ENCODE data around the gene CDRT4. TPM values are rescaled to one million over a fixed set of nuclear protein-coding genes. Genes with fewer than 3 reads are reported as not detected.

CDRT4 gene
- total RNA-seq, 2 donors from 2014 or later = 4.0 to 5.3 TPM

DNA sequence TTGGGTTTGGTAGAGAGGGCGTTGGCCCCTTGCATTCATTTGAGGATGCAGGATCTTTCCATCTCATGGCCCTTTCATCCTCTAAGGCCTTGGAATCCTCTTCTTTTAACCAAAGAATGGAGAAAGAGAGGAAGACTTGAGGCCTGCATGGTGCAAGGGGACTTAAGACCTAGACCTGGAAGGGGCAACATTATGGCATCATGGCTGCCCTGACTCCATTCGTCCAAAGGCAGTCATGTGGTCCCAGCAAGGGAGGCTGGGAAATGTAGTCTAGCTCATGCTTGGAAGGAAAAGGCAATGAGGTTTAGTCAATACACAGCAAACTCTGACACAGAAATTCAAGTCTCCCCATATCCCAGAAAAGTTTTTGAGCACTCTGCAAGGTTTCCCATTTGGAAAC is 30.7 kb upstream of the CDRT4 start:
- peak in 1 of 2 donors; percentile 55 for ATAC-seq
- no peaks in the 10 kb centered on the region for H3K9me3 Mint-ChIP-seq
- DNase-seq (ENCODE audit: low spot score in 2 of 2) = no peak
- no peaks in the 10 kb centered on the region for H3K36me3 Mint-ChIP-seq
- H3K27ac Mint-ChIP-seq = no peak overlapping the region

DNA sequence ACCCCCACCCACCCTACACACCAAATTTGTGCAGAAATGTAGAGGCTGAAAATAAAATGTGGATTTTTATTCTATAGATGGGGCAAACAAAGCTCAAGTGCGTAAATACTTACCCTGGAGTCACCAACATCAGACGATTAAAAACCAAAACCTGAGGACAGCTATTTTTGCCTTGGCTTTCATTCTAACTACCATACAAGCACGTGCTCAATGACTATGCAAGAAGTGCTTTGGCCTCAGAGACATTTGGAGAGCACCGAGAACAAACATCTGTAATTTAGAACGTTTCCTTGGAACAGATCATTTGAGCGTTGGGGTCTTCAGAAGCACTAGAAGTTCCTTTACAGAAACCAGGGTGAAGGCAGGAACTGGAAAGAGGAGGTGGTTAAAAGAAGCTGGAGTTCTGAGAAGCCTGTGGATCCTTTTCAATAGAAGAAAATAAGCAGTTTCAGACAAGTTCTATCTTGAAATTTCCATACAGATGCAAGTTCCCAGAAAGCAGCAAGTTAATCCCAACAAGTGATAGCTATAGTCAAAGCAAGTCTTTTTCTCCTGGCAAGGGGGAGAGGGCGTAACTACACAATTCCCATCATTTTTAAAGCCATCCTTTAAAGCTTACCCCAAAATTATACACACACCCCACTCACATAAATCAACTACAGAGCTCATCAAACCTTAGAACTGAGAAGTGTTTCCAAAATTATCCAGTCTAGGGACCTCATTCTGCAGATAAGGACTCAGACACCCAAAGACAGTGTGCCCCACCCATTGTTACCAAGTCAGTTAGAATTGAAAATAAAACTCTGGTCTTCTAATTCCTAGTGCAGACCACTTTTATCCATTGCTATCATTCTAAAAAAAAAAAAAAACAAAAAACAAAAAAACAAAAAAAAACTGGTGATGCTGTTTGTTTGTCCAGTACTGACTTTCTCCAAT is 29.6 kb upstream of the CDRT4 start:
- ATAC-seq (no peak), DNase-seq (ENCODE audit: low spot score in 2 of 2) (no peak)
- no peak overlapping the region for H3K27ac Mint-ChIP-seq
- no peaks in the 10 kb centered on the region for H3K9me3 Mint-ChIP-seq
- H3K36me3 Mint-ChIP-seq = no peaks in the 10 kb centered on the region

DNA sequence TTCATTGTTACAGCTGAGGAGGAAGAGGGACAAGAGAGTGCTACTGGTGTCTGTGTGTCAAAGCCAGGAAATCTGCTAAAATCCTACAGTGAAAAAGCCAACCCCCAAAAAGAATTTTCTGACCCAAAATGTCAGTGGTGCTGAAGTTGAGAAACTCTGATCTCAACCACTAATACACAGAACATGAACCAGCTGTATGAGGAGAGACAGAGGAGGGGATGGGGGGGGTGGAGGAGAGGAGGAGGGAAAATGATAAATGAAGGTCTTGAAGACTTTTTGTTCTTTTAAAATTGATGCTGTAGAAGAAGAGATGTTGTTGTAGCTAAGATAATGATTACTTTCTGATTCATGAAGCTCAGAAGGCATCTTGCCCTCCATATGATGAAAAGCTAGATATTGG is 27.4 kb upstream of the CDRT4 start:
- ATAC-seq (no peak), DNase-seq (ENCODE audit: low spot score in 2 of 2) (no peak)
- H3K9me3 Mint-ChIP-seq = no peaks in the 10 kb centered on the region
- no peak overlapping the region for H3K27ac Mint-ChIP-seq
- H3K36me3 Mint-ChIP-seq = no peaks in the 10 kb centered on the region

DNA sequence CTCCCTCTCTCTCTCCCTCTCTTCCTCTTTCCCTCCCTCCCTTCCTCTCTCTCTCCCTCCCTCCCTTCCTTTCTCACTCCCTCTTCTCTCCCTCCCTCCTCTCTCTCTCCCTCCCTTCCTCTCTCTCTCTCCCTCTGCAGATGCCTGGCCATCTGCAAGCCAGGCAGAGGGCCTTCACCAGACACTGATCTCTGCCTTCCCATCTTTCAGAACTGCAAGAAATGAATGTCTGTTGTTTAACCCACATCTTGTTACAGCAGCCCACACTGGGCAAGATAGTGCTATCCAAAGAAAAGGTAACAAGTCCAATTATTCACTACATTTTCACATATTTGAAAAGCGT is 26.2 kb upstream of the CDRT4 start:
- ATAC-seq (no peak), DNase-seq (ENCODE audit: low spot score in 2 of 2) (no peak)
- Mint-ChIP-seq H3K36me3 (no peaks in the 10 kb centered on the region), H3K9me3 (no peaks in the 10 kb centered on the region), H3K27ac (peak overlapping the region in 1 of 2 donors; percentile 14)

DNA sequence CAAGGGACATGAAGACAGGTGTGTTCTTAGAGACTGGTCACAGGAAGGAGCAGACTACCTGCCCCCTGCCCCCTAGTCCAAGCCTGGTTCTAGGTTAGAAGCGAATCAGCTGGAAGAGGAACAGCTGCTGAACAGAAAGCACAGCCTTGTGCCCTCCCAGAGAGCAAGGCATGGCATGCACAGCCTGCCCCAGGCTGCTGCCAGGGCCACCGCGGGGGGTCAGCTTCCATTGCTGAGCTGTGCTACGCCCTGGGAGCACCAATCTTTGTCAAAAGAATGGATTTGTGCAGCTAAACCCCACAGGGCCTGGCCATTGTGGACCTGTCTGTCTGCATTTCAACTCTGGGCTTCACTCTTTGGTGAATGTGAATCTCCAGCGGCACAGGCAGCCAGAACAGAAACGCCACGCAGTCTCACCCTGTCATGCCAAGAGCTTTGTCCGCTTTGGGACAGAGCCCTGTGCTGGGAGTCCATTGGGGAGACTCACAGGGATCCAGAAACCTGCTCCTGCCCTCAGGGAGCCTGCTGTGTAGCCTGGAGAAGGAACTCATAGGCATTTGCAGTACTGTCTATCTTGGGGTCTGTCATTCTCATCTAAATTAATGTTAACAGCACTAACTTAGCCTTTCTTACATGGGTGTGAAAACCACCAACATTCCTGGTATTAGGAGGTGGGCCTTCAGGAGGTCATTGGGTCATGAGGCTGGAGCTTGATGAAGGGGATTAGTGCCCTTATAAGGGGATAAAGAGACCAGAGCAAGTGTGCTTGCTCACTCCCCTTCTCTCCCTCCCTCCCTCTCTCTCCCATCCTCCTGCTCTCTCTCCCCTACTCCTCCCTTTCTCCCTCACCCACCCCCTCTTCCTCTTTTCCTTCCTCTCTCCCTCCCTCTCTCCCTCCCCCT is 25.6 kb upstream of the CDRT4 start:
- Mint-ChIP-seq H3K36me3 (no peaks in the 10 kb centered on the region), H3K27ac (no peak overlapping the region), H3K9me3 (no peaks in the 10 kb centered on the region)
- no peak for ATAC-seq
- DNase-seq (ENCODE audit: low spot score in 2 of 2) = no peak

DNA sequence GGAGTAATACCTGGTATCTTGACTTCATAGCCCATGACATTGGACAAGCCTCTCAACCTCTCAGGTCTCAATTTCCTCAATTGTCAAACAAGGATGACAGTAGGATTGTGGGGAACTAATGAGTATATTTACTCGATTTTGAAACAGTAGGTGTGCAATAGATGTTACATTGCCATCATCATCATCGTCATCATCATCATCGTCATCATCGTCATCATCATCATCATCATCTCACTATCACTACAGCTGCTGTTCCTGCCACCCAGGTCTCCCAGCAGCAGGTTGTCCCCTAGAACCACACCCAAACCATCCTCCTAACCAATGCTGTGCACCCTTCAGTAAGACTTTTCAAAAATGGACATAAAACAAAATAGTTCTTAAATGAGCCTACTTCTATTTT is 24.8 kb upstream of the CDRT4 start:
- DNase-seq (ENCODE audit: low spot score in 2 of 2) = no peak
- Mint-ChIP-seq H3K9me3 (no peaks in the 10 kb centered on the region), H3K27ac (no peak overlapping the region), H3K36me3 (no peaks in the 10 kb centered on the region)
- no peak for ATAC-seq

DNA sequence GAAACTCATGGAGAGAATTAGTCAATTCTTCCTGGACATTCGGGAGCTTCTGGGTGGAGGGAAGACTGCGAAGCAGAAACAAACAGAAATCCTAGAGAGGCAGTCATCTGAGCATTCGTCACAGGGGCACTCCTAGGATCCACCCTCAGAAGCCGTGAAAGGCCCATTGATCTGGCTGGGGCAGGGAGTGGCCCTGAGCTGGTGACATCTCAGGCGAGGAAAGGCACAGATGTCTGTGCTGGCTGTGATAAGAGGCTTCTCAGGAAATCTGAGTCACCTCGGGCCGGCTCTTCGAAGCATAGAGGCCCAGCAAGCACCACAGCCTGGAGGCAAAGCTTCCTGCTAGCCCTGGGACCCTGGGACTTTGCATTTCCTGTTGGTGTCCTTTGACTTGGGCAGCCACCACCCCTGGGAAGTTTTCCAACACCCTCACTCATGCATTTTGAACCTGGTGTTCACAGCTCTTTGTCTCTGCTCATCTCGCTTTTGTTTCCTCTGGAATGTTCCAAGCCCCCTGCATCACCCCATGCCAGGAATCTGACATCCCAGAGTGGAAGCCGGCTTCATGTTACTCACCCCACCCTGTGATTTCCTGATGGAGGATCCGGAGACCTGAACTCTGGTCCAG is 23.3 kb upstream of the CDRT4 start:
- ATAC-seq (peak; percentile 59 to 69), DNase-seq (ENCODE audit: low spot score in 2 of 2) (no peak)
- Mint-ChIP-seq H3K9me3 (no peaks in the 10 kb centered on the region), H3K36me3 (no peaks in the 10 kb centered on the region), H3K27ac (peak overlapping the region; percentile 21 to 91)

DNA sequence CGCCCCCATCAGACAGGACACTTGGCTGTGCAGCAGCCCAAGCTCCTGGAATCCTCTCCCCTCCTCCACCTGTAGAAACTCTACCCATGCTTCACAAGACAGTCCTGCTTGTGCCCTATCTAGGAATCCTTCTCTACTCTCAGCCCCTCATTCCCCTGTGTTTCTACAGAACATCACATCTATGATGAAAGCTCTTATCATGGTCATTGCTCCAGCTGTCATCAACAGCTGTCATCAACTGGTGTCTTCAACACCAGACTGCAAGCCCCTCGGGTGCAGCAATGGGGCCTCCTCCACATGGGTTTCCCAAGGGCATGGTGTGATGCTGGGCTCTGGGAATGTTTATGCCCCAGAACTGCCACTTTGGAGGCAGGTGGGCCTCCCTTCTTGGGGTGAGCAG is 21.1 kb upstream of the CDRT4 start:
- no peak for ATAC-seq
- H3K27ac Mint-ChIP-seq = no peak overlapping the region

DNA sequence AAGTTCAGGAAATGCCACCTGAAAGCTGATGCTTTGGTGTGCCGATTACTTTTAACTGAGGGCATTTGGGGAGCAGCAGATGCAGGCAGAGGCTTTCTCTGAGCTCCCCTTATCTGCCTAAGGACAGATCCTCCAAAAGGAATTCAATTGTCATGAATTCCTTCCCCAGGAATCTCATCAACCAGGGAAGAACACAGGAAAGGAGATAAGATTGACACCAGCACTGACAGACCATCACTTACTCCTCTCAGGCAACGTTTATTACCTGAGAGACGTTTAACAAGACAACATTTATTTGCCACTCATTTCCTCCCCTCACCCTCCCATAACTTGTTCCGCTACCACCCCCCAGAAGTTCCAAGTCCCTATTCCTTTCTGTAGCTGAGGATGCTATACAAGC is 17.6 kb upstream of the CDRT4 start:
- ATAC-seq (no peak), DNase-seq (ENCODE audit: low spot score in 2 of 2) (no peak)
- no peaks in the 10 kb centered on the region for H3K9me3 Mint-ChIP-seq
- H3K27ac Mint-ChIP-seq = no peak overlapping the region
- no peaks in the 10 kb centered on the region for H3K36me3 Mint-ChIP-seq

More for the DNA sequence above, 21.1 kb upstream of the CDRT4 start:
- Mint-ChIP-seq H3K36me3 (no peaks in the 10 kb centered on the region), H3K9me3 (no peaks in the 10 kb centered on the region)
- no peak for DNase-seq (ENCODE audit: low spot score in 2 of 2)

DNA sequence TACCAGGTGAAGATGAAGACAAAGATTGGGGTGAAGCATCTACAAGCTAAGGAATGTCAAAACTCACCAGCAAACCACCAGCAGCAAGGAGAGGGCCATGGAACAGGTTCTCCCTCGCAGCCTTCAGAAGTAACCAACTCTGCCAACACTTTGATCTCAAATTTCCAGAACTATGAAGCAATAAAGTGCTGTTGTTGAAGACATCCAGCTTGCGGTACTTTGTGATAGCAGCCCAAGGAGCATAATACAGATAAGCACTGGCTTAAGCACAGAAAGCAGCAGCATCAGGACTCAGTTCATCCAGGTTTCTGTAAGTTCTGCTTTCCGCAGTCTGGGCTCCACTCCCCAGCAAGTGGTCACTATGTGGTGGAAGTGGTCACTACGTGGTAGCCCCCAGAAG is 16.0 kb upstream of the CDRT4 start:
- ATAC-seq (no peak), DNase-seq (ENCODE audit: low spot score in 2 of 2) (no peak)
- H3K36me3 Mint-ChIP-seq = no peaks in the 10 kb centered on the region
- H3K27ac Mint-ChIP-seq = no peak overlapping the region
- H3K9me3 Mint-ChIP-seq = no peaks in the 10 kb centered on the region

DNA sequence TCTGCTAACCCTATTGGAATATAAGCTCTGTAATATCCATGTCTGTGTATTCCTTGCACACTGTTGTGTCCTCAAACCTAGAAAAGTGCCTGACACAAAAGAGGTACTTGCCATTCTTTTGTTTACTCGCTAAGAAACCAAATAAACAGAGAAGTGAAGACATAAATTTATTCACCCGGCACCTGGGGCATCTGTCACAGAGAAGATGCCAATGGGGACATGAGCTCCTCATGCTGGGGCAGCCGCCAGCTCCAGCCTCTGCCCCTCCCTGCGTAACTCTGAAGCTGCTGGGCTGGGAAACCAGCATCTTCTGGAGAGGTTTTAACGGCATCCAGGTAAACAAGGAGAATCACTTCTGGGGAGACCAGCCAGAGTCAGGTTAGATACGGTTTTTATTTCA is 15.1 kb upstream of the CDRT4 start:
- ATAC-seq = no peak

DNA sequence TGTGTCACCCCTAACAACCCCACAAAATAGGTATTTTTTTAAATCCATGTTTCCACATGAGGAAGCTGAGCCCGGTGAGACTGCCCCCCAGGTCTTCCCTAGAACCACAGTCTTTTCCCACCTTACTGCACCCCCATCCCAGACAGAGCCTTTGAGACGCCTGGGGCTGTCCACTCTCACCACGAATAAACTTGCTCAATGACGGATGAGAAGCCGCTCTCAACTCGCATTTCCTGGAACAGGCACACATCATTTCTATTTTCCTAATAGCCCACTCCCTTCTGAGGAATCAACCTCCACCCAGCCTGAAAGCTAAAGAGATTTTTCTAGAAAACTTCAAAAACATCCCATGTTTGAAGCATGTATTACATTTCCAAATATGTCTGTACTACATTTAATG is 14.1 kb upstream of the CDRT4 start:
- H3K9me3 Mint-ChIP-seq = no peaks in the 10 kb centered on the region
- DNase-seq (ENCODE audit: low spot score in 2 of 2) (no peak), ATAC-seq (no peak)
- no peak overlapping the region for H3K27ac Mint-ChIP-seq
- H3K36me3 Mint-ChIP-seq = peaks cover 0 to 4% of the 10 kb centered on the region in 2 donors

More for the DNA sequence above, 15.1 kb upstream of the CDRT4 start:
- DNase-seq (ENCODE audit: low spot score in 2 of 2) = no peak
- H3K9me3 Mint-ChIP-seq = no peaks in the 10 kb centered on the region
- H3K27ac Mint-ChIP-seq = no peak overlapping the region
- no peaks in the 10 kb centered on the region for H3K36me3 Mint-ChIP-seq

DNA sequence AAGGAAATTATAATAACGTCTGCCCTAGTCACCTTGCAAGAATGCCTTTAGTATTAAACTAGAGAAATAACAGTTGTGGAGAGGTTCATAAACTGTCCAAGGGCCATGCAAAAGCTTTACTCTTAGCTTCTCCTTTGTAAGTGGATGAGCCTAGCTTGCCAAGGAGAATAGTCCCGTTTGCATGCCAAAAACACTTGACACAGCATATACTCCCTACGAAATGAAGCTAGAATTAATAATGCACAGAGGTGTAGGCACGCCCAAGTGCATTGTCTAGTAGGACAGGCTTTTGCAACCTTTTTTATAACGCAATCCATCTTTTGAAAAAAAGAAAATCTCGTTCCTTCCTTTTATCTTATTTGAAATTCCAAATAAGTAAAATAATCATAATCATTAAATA is 12.8 kb upstream of the CDRT4 start:
- H3K36me3 Mint-ChIP-seq = peaks cover 0 to 9% of the 10 kb centered on the region in 2 donors
- DNase-seq (ENCODE audit: low spot score in 2 of 2) (no peak), ATAC-seq (no peak)
- no peaks in the 10 kb centered on the region for H3K9me3 Mint-ChIP-seq
- H3K27ac Mint-ChIP-seq = no peak overlapping the region

DNA sequence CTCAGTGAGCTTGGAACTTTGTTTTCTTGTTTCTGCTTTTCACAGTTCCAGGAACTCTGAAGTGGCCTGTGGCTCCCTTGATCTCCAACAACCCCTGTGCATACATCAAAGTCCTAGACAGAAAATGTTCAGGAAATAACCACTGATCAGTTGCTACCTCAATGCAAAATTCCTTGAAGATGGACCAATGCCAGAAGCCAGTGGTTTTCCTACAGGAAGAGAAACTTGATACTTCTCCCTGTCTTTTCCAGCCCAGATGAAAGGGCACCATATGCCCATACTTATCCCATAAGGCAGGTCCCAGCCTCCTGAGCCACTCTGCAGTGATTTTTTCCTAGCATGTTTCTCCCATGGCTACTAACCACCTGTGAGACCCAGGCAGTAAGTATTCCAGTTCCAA is 12.3 kb upstream of the CDRT4 start:
- ATAC-seq (no peak), DNase-seq (ENCODE audit: low spot score in 2 of 2) (no peak)
- H3K27ac Mint-ChIP-seq = no peak overlapping the region
- peaks cover 0 to 9% of the 10 kb centered on the region in 2 donors for H3K36me3 Mint-ChIP-seq
- H3K9me3 Mint-ChIP-seq = no peaks in the 10 kb centered on the region

DNA sequence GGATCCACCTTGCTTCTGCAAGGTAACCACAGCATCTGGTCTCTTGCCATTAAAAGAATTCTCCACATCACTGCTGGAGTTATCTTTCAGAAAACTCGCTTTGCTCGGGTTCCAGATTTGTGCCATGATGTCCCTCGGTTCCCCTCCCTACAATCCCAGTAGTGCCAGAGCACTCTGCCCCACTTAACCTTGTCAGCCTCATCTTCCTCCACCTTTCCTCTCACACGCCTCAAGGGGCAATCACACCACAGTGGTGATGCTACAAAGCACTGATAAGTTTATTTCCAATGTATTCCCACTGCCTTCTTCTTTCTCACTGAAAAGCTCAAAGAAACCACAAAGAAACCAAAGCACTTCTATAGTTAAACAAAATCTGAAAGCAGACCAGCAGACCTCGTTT is 11.4 kb upstream of the CDRT4 start:
- DNase-seq (ENCODE audit: low spot score in 2 of 2) = no peak
- Mint-ChIP-seq H3K27ac (no peak overlapping the region), H3K36me3 (peaks cover 0 to 16% of the 10 kb centered on the region in 2 donors), H3K9me3 (no peaks in the 10 kb centered on the region)
- no peak for ATAC-seq

DNA sequence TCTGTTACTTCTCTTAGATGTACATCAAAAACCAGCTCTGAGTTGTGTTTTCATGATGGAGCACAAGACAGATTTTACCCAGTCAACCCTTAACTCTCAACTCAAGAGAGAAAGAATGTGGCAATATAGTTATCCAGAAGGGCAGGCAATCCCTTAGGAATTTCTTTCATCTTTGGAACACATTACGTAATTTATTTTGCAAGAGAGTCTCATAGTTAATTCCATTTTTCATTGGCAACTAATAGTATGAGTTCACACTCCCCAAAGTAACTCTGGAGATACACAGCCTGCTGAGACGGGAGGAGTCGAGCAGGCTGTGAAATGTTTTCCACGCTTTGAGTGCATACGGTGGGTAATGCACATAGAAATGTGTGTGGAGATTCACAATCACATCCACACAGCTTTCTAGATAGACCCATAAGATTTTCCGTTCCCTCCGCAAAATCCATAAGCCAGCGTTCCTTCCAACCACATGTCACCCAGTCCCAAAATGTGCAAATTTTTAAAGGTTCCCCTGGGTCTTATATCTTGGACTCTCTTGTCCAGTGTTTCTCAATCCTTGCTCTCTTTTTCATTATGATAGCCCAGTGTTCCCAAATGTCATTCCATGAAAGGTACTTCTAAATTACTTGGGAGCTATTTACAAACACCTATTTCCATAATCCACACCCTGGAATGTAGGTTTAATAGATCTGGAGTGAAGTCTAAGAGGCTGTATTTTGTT is 8.4 kb upstream of the CDRT4 start:
- Mint-ChIP-seq H3K27ac (no peak overlapping the region), H3K9me3 (no peaks in the 10 kb centered on the region)

More for the DNA sequence above, 8.4 kb upstream of the CDRT4 start:
- ATAC-seq (no peak), DNase-seq (ENCODE audit: low spot score in 2 of 2) (no peak)
- peaks cover 0 to 20% of the 10 kb centered on the region in 2 donors for H3K36me3 Mint-ChIP-seq
